PFSK-1 (cell line): ENCODE measurements around the gene VPS37B.

Source experiments
- FOXP2 ChIP-seq: optimal IDR thresholded peaks from 2 replicates; pipeline ENCODE3; 2011; ENCODE audit warnings: borderline replicate concordance, control low read depth, inconsistent platforms; ENCODE audit not compliant: insufficient read depth; ENCODE audit errors: extremely low read length, extremely low read depth
- POLR2AphosphoS5 ChIP-seq: IDR thresholded peaks from 2 replicates; pipeline ENCODE4 v1.6.1; 2012; ENCODE audit warnings: low read depth, mild to moderate bottlenecking, control low read depth, low read length, moderate library complexity
- REST ChIP-seq, 2 experiments: IDR thresholded peaks; 2 replicates each; pipeline versions ENCODE4 v1.6.1 to v1.8.0; 2011 to 2012; ENCODE audit warnings: low read depth in 2 of 2, low read length in 2 of 2, control low read depth in 1 of 2, inconsistent platforms in 1 of 2, mild to moderate bottlenecking in 1 of 2, moderate library complexity in 1 of 2; ENCODE audit not compliant: insufficient read depth in 1 of 2
- SIN3A ChIP-seq: IDR thresholded peaks from 2 replicates; pipeline ENCODE4 v1.6.1; 2012; ENCODE audit warnings: mild to moderate bottlenecking, low read length, moderate library complexity, borderline replicate concordance; ENCODE audit not compliant: insufficient read depth
- TAF1 ChIP-seq: IDR thresholded peaks from 2 replicates; pipeline ENCODE4 v1.6.1; 2012; ENCODE audit warnings: low read length, control low read depth, borderline replicate concordance; ENCODE audit not compliant: insufficient read depth

Gene VPS37B

GRCh38 chr12:122865268-122866231 is 30.4 kb downstream of the VPS37B start:
- TF ChIP-seq FOXP2 (no peak), TAF1 (no peak), POLR2AphosphoS5 (no peak), REST (IDR thresholded peaks at IDR 0.05; ENCODE audit: insufficient read depth in 1 of 2, low read depth in 2 of 2, low read length in 2 of 2) (no peak), SIN3A (no peak)

DNA sequence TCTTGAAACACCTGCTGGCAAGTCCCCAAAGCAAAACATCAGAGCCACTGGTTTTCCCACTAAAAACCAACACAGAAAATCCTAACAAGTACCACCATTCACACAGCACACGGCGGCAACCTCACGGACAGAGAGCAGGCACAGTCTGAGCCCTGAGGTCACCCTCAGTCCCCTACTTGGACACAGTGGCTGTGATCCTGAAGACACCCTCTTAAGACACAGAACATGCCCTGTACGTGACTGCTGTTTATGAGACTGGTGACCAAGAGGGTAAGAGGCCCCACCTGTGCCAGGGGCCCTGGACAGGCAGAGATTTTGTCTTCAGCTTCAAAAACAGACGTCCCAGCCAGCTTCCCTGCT is 31.1 kb downstream of the VPS37B start:
- TF ChIP-seq FOXP2, result no peak
- TF ChIP-seq SIN3A, result no peak
- TF ChIP-seq TAF1, result no peak
- no peak for TF ChIP-seq POLR2AphosphoS5
- TF ChIP-seq REST (IDR thresholded peaks at IDR 0.05; ENCODE audit: insufficient read depth in 1 of 2, low read depth in 2 of 2, low read length in 2 of 2), result no peak

GRCh38 chr12:122862872-122863701 is 32.8 kb downstream of the VPS37B start:
- TF ChIP-seq POLR2AphosphoS5 (no peak), SIN3A (no peak), FOXP2 (no peak), REST (IDR thresholded peaks at IDR 0.05; ENCODE audit: insufficient read depth in 1 of 2, low read depth in 2 of 2, low read length in 2 of 2) (no peak), TAF1 (no peak)

DNA sequence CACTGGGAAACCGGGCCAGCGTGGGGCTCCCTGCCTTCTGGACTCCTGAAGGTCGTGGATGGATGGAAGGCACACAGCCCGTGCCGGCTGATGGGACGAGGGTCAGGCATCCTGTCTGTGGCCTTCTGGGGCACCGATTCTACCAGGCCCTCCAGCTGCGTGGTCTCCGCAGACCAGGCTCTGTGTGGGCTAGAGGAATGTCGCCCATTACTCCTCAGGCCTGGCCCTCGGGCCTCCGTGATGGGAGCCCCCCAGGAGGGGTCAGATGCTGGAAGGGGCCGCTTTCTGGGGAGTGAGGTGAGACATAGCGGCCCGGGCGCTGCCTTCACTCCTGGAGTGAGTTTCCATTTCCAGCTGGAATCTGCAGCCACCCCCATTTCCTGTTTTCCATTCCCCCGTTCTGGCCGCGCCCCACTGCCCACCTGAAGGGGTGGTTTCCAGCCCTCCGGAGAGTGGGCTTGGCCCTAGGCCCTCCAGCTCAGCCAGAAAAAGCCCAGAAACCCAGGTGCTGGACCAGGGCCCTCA is 33.8 kb downstream of the VPS37B start:
- no peak for TF ChIP-seq TAF1
- no peak for TF ChIP-seq POLR2AphosphoS5
- TF ChIP-seq REST (IDR thresholded peaks at IDR 0.05; ENCODE audit: insufficient read depth in 1 of 2, low read depth in 2 of 2, low read length in 2 of 2), result no peak
- no peak for TF ChIP-seq FOXP2
- no peak for TF ChIP-seq SIN3A
